HepG2 (cell line): ENCODE results near the gene AKAP7. TPM values are rescaled to one million over a fixed set of nuclear protein-coding genes. Genes with fewer than 3 reads are reported as not detected.
A peak's percentile ranks its signal among the peaks of the same experiment; 100 is the strongest.

ENCODE experiments used
- ATAC-seq: fragments of 200-7000 bp; cut with Tn5 transposase; 3 replicates; pipeline ENCODE4 v1.9.1; 2020; ENCODE audit warnings: mild to moderate bottlenecking, moderate library complexity
- BruUV-seq: library from RNA; stranded (reverse); fragments of 400-500 nt; replicated peaks from 2 replicates; lab custom pipeline; 2021; lab: Mats Ljungman, UMichigan
- CTCF ChIA-PET: fragments of 300-600 bp; formaldehyde crosslinking; extraction: SDS; loops from one replicate; lab custom pipeline; 2021; ENCODE audit warnings: low total read pairs, inconsistent platforms, low intra/inter-chr PET ratio; lab: Yijun Ruan, JAX
- POLR2A ChIA-PET: fragments of 350-600 bp; sonication (Branson Sonifier 250); formaldehyde crosslinking; loops from one replicate; lab custom pipeline; 2020; ENCODE audit warnings: antibody characterized with exemption, inconsistent platforms; lab: Yijun Ruan, JAX
- DNase-seq: peaks from one replicate; pipeline ENCODE4 v3.0.0-alpha.2; 2015; ENCODE audit warnings: low spot score
- FAIRE-seq: peaks from 3 replicates; lab custom pipeline; 2011; peaks lifted over from hg19 to GRCh38; lab: Jason Lieb, UNC
- H2AFZ ChIP-seq: one replicate; pipeline ENCODE4 v1.6.1; 2011; ENCODE audit warnings: low read length, inconsistent platforms
- H3K27ac ChIP-seq: fragments of 300-600 bp; 3 replicates; pipeline ENCODE4 v1.8.0; 2011; ENCODE audit warnings: mixed run types, mild to moderate bottlenecking, mixed read lengths, low read length, inconsistent platforms; ENCODE audit not compliant: insufficient read depth; ENCODE audit errors: extremely low read length
- H3K27me3 ChIP-seq, 2 experiments: fragments of 200-600 bp in 1 of 2; 2 replicates in 1 of 2; 3 replicates in 1 of 2; pipeline versions ENCODE4 v1.6.0 to v1.8.0; 2011; ENCODE audit warnings: low read length in 2 of 2, mild to moderate bottlenecking in 2 of 2, moderate library complexity in 2 of 2, inconsistent platforms in 1 of 2; ENCODE audit not compliant: insufficient read depth in 2 of 2, control insufficient read depth in 1 of 2
- H3K36me3 ChIP-seq, 2 experiments: fragments of 200-600 bp in 1 of 2; replicated peaks in 1 of 2; 2 replicates in 1 of 2; 3 replicates in 1 of 2; pipeline versions ENCODE4 v1.5.1 to v1.8.0; 2011; ENCODE audit warnings: low read length in 2 of 2, inconsistent platforms in 1 of 2; ENCODE audit not compliant: insufficient read depth in 2 of 2, control insufficient read depth in 1 of 2
- H3K4me1 ChIP-seq: 2 replicates; pipeline ENCODE4 v1.5.1; 2012; ENCODE audit warnings: low read length, inconsistent platforms; ENCODE audit not compliant: insufficient read depth
- H3K4me2 ChIP-seq: 2 replicates; pipeline ENCODE4 v1.6.0; 2011; ENCODE audit warnings: low read depth, low read length, inconsistent platforms
- H3K4me3 ChIP-seq, 3 experiments: fragments of 200-600 bp in 1 of 3; sonication (generic), shearing (Covaris generic) in 1 of 3; replicated peaks in 1 of 3; 2 replicates each; pipeline ENCODE4 v1.5.1; 2011 to 2016; ENCODE audit warnings: low read length in 3 of 3, inconsistent platforms in 2 of 3, low read depth in 2 of 3, mild to moderate bottlenecking in 2 of 3, control low read depth in 1 of 3, mixed read lengths in 1 of 3; ENCODE audit not compliant: insufficient read depth in 1 of 3
- H3K79me2 ChIP-seq: one replicate; pipeline ENCODE4 v1.6.1; 2011; ENCODE audit warnings: low read length, inconsistent platforms; ENCODE audit not compliant: insufficient read depth
- H3K9ac ChIP-seq: 2 replicates; pipeline ENCODE4 v1.6.0; 2011; ENCODE audit warnings: mild to moderate bottlenecking, low read depth, low read length, inconsistent platforms; ENCODE audit not compliant: insufficient read depth
- H3K9me3 ChIP-seq: 2 replicates; pipeline ENCODE4 v1.5.1; 2012; ENCODE audit warnings: mild to moderate bottlenecking, low read length
- H4K20me1 ChIP-seq: 2 replicates; pipeline ENCODE4 v1.6.0; 2011; ENCODE audit warnings: inconsistent platforms, mild to moderate bottlenecking, low read length, moderate library complexity; ENCODE audit not compliant: insufficient read depth
- CEBPG ChIP-seq: IDR thresholded peaks from 2 replicates; pipeline ENCODE4 v1.6.1; 2016
- CREB1 ChIP-seq, 2 experiments: fragments of 450-650 bp in 1 of 2; IDR thresholded peaks; 2 replicates each; pipeline ENCODE4 v1.6.1; 2016 to 2017; ENCODE audit warnings: control low read depth in 1 of 2, mild to moderate bottlenecking in 1 of 2, missing compliant biosample characterization in 1 of 2, missing genetic modification characterization in 1 of 2
- EED ChIP-seq: sonication (generic); formaldehyde crosslinking; IDR thresholded peaks from 2 replicates; pipeline ENCODE4 v1.5.0; 2020; ENCODE audit warnings: mild to moderate bottlenecking, missing genetic modification reagents
- FOSL2 ChIP-seq: sonication (generic); formaldehyde crosslinking; IDR thresholded peaks from 2 replicates; pipeline ENCODE4 v1.4.0; 2020; ENCODE audit warnings: missing genetic modification reagents
- FOXA3 ChIP-seq: IDR thresholded peaks from 2 replicates; pipeline ENCODE4 v1.6.1; 2016; ENCODE audit warnings: missing genetic modification reagents, missing compliant biosample characterization
- FOXK1 ChIP-seq: sonication (generic); formaldehyde crosslinking; IDR thresholded peaks from 2 replicates; pipeline ENCODE4 v1.4.0; 2020; ENCODE audit warnings: low read depth, missing genetic modification reagents, borderline replicate concordance
- GATAD2A ChIP-seq: IDR thresholded peaks from 2 replicates; pipeline ENCODE4 v1.6.1; 2016
- GZF1 ChIP-seq: sonication (generic); formaldehyde crosslinking; IDR thresholded peaks from 2 replicates; pipeline ENCODE4 v1.5.1; 2020; ENCODE audit warnings: mild to moderate bottlenecking, missing genetic modification reagents
- NFKB2 ChIP-seq: sonication (generic); formaldehyde crosslinking; IDR thresholded peaks from 2 replicates; pipeline ENCODE4 v1.4.0; 2020; ENCODE audit warnings: missing genetic modification reagents, borderline replicate concordance
- NFRKB ChIP-seq: fragments of 450-650 bp; IDR thresholded peaks from 2 replicates; pipeline ENCODE4 v1.6.1; 2017
- SAP130 ChIP-seq: IDR thresholded peaks from 2 replicates; pipeline ENCODE4 v1.6.1; 2016; ENCODE audit warnings: low read depth
- TCF7 ChIP-seq: sonication (generic); IDR thresholded peaks from 2 replicates; pipeline ENCODE4 v1.6.1; 2016; ENCODE audit warnings: antibody characterized with exemption, low read depth
- ZBTB21 ChIP-seq: sonication (generic); formaldehyde crosslinking; IDR thresholded peaks from 2 replicates; pipeline ENCODE4 v1.4.0; 2020; ENCODE audit warnings: missing genetic modification reagents
- ZMYM4 ChIP-seq: sonication (generic); formaldehyde crosslinking; IDR thresholded peaks from 2 replicates; pipeline ENCODE4 v1.8.1; 2023; ENCODE audit warnings: mild to moderate bottlenecking, missing genetic modification reagents
- ZNF12 ChIP-seq: sonication (generic); formaldehyde crosslinking; IDR thresholded peaks from 2 replicates; pipeline ENCODE4 v1.5.0; 2020; ENCODE audit warnings: missing genetic modification reagents
- ZNF180 ChIP-seq: sonication (generic); formaldehyde crosslinking; IDR thresholded peaks from 2 replicates; pipeline ENCODE4 v1.4.0; 2020; ENCODE audit warnings: low read depth, missing genetic modification reagents, borderline replicate concordance
- ZNF207 ChIP-seq: fragments of 450-650 bp; IDR thresholded peaks from 2 replicates; pipeline ENCODE4 v1.6.1; 2016; ENCODE audit warnings: antibody characterized with exemption, borderline replicate concordance
- ZNF329 ChIP-seq: sonication (generic); formaldehyde crosslinking; IDR thresholded peaks from 2 replicates; pipeline ENCODE4 v1.9.0; 2021; ENCODE audit warnings: low read depth, mild to moderate bottlenecking, missing genetic modification reagents
- ZSCAN9 ChIP-seq: IDR thresholded peaks from 2 replicates; pipeline ENCODE4 v1.6.1; 2016; ENCODE audit warnings: borderline replicate concordance
- WGBS: methylation state at CpG from one replicate; pipeline ENCODE4 v1.1.6; 2017; ENCODE audit warnings: low lambda C conversion rate; 5-methylcytosine and 5-hydroxymethylcytosine counted together
- in situ Hi-C: cut with HindIII; loops from 2 replicates; pipeline ENCODE4 v1.10.0; 2017; ENCODE audit warnings: low pct_unique_long_range_greater_than_20kb; ENCODE audit not compliant: extremely low pct_ligation_motif_present
- intact Hi-C: fragments of 100-400 bp; cut with micrococcal nuclease; formaldehyde crosslinking; loops from one replicate; pipeline ENCODE4 v1.10.0; 2022; ENCODE audit not compliant: unreplicated experiment
- polyA plus RNA-seq, 8 experiments: library from polyadenylated mRNA; depleted of rRNA in 3 of 8; stranded (reverse) in 7 of 8; unstranded in 1 of 8; fragments of >200 nt; fragmentation: Illumina TruSeq in 4 of 8; extraction: Trizol in 4 of 8; gene quantifications; 2 replicates each; pipeline versions ENCODE4 v1.2.1 to v1.2.3, GENCODE V29; 2011 to 2016; ENCODE audit warnings: low read depth in 4 of 8, missing spikeins in 1 of 8, mixed read lengths in 1 of 8; ENCODE audit not compliant: insufficient read depth in 1 of 8
- total RNA-seq, 5 experiments: library from RNA; depleted of rRNA; stranded (reverse); fragments of >200 nt; fragmentation: Illumina TruSeq; extraction: Trizol; gene quantifications; 2 replicates each; pipeline ENCODE4 v1.2.3, GENCODE V29; 2016; ENCODE audit warnings: low read depth in 1 of 5
- TF ChIP-seq, protein P1 (sequence below): sonication (generic); formaldehyde crosslinking; IDR thresholded peaks from 2 replicates; pipeline ENCODE4 v1.5.1; 2020; ENCODE audit warnings: missing genetic modification reagents, mild to moderate bottlenecking, borderline replicate concordance
- TF ChIP-seq, protein P2 (sequence below): sonication (generic); formaldehyde crosslinking; IDR thresholded peaks from 2 replicates; pipeline ENCODE4 v1.5.0; 2020; ENCODE audit warnings: mild to moderate bottlenecking, missing genetic modification reagents

AKAP7 gene
- total and polyA plus RNA-seq, 2 of the 13 experiments (the other 11 are each of a cell fraction or from before 2014, with no cell fraction given) = 3.6 to 11.7 TPM

DNA sequence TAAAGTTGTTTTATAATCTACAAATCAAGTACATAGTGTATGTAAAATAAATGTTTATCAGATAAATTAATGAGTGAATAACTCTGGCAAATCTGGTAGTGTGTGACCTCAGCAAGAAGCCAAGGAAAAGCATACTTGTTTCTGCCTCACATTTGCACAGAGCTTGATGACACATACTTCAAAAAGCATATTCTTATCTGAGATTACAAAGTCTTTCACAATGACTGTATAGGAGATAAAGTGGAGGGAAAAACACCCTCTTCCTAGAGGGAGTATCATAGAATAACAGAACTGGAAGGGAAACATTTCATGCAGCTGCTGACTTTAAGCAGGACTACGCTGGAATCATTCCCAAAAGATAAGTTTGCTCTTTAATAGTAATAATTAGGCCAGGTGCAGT, 28.1 kb upstream of the AKAP7 start:
- DNase-seq (peak; percentile 80), ATAC-seq (peak; percentile 80), FAIRE-seq (no peak)
- CTCF ChIA-PET = no interaction called here
- POLR2A ChIA-PET = no interaction called here
- Histone ChIP-seq H2AFZ (no peak overlapping the region), H3K4me3 (no peak overlapping the region), H3K36me3 (no peaks in the 10 kb centered on the region), H4K20me1 (no peaks in the 10 kb centered on the region), H3K27me3 (peaks cover 0 to 1% of the 10 kb centered on the region in 2 experiments; a peak in 1 of 5 replicates), H3K9me3 (no peaks in the 10 kb centered on the region), H3K9ac (no peak overlapping the region), H3K4me1 (peaks cover 47% of the 10 kb centered on the region), H3K27ac (no peak overlapping the region), H3K79me2 (no peaks in the 10 kb centered on the region), H3K4me2 (no peak overlapping the region)
- no TSS peak for BruUV-seq
- in situ Hi-C loops (no loop called here), intact Hi-C loops (loop anchor here (2.0 kb wide), 1 partner anchor 42 kb away; no protein-coding TSS in a partner anchor)
- WGBS = 4% methylated on average over 1 of the region's 1 CpG
- TF ChIP-seq ZSCAN9 (CRISPR knock-in tag) (no peak), ZNF180 (CRISPR knock-in tag) (no peak), TCF7 (peak; percentile 59), ZMYM4 (CRISPR knock-in tag) (no peak), ZBTB21 (CRISPR knock-in tag) (peak; percentile 35; the same call in 1 of the 2 replicates), ZNF12 (CRISPR knock-in tag) (0 out of 2 replicates have a peak, but pooled peaks have one; percentile 47), NFKB2 (CRISPR knock-in tag) (no peak), GATAD2A (peak; percentile 59; the same call in 1 of the 2 replicates), SAP130 (CRISPR knock-in tag) (peak; percentile 47; the same call in 1 of the 2 replicates), CEBPG (peak; percentile 58), ZNF329 (no peak), FOSL2 (peak; percentile 68; the same call in 1 of the 2 replicates), EED (CRISPR knock-in tag) (no peak), CREB1 (IDR thresholded peaks at IDR 0.05) (peak; percentile 39; the same call in 1 of the 2 replicates), CREB1 (CRISPR knock-in tag; IDR thresholded peaks at IDR 0.05) (no peak), FOXK1 (CRISPR knock-in tag) (no peak), ZNF207 (no peak), NFRKB (no peak), FOXA3 (CRISPR knock-in tag) (peak; percentile 19; the same call in 1 of the 2 replicates), GZF1 (CRISPR knock-in tag) (no peak)
- TF ChIP-seq, protein P1, sequence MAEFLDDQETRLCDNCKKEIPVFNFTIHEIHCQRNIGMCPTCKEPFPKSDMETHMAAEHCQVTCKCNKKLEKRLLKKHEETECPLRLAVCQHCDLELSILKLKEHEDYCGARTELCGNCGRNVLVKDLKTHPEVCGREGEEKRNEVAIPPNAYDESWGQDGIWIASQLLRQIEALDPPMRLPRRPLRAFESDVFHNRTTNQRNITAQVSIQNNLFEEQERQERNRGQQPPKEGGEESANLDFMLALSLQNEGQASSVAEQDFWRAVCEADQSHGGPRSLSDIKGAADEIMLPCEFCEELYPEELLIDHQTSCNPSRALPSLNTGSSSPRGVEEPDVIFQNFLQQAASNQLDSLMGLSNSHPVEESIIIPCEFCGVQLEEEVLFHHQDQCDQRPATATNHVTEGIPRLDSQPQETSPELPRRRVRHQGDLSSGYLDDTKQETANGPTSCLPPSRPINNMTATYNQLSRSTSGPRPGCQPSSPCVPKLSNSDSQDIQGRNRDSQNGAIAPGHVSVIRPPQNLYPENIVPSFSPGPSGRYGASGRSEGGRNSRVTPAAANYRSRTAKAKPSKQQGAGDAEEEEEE (CRISPR knock-in tag) = no peak
- TF ChIP-seq, protein P2, sequence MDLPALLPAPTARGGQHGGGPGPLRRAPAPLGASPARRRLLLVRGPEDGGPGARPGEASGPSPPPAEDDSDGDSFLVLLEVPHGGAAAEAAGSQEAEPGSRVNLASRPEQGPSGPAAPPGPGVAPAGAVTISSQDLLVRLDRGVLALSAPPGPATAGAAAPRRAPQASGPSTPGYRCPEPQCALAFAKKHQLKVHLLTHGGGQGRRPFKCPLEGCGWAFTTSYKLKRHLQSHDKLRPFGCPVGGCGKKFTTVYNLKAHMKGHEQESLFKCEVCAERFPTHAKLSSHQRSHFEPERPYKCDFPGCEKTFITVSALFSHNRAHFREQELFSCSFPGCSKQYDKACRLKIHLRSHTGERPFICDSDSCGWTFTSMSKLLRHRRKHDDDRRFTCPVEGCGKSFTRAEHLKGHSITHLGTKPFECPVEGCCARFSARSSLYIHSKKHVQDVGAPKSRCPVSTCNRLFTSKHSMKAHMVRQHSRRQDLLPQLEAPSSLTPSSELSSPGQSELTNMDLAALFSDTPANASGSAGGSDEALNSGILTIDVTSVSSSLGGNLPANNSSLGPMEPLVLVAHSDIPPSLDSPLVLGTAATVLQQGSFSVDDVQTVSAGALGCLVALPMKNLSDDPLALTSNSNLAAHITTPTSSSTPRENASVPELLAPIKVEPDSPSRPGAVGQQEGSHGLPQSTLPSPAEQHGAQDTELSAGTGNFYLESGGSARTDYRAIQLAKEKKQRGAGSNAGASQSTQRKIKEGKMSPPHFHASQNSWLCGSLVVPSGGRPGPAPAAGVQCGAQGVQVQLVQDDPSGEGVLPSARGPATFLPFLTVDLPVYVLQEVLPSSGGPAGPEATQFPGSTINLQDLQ (CRISPR knock-in tag) = no peak
